NCI-H2107 (cell line): ENCODE results near the gene SEMA3E.
"Not testable (repeated sequence)": the region's sequence is repeated elsewhere in the genome, so short reads cannot be mapped to it uniquely, and the experiment has no call there.

Source experiments
- DNase-seq: peaks from one replicate; lab custom pipeline; 2025; lab: John Stamatoyannopoulos, UW

The SEMA3E gene

DNA sequence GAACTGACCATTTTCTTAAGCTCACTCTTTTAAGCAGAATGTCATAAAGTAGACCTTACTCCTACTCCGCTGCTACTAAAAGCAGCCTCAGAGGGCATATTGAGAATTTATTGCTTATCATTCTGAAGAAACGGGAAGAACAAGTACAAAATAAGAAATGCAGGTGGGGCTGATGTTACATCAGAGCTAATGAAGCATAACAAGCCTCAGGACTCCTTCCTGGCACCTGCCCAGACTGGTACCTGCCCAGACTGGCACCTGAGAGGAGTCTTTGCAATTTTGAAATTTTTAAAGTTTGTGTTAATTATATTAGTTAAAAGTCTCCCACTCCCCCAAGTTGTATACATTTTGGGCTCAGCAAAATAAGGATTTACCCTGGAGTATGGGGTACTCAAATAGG lies 162.4 kb downstream of the SEMA3E start:
- DNase-seq: no peak

DNA sequence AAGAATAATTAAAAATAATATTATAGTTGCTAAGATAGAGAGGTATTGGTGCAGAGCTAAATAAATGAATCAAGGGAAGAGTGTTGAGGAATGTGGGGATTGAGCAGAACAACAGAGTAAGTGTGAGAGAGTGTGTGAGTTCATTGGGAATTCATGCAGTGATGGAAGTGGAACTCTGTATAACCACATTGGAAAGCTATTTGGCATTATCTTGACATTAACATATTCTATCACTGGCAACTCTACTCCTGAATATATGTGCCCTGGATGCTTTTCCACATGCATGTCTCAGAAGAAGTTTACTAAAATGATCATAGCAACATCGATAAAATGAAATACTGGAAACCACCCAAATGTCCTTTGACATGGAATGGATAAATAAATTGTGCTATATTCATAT lies 164.1 kb downstream of the SEMA3E start:
- no peak for DNase-seq

DNA sequence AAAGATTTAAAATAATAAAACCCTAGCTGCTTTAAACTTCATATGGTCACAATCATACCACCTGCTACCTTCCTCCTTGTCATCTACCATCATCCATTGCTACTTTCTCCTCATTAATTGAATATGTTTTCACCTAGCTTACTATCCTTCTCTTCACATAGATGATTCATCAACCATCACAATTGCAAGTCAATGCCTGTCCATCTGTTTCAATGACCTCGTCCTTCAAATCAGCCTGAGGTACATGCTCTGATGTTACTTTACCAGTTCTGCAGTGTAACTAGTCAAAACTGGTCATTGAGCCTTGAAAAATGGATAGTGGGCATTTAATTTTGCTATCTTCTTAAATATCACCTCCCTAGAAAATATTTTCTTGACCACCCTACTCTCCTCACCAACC lies 164.7 kb downstream of the SEMA3E start:
- DNase-seq: no peak

DNA sequence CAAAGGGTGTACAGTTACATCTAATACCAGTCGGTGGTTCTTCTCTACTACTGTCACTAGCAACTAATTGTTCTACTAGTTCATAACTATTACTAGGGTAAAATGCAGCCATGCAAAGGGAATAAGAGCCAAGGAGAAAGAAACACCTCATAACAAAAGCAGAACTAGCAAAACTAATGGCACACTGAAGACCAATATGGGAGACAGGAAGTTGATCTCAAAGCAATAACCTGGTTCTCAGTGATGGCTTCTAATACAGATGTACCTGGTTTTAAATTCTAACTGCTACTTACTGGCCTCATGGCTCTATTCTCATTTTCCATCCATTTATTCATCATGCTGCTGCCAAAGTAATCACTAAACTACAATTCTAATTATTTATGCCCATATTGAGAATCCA lies 170.3 kb downstream of the SEMA3E start:
- DNase-seq: no peak

DNA sequence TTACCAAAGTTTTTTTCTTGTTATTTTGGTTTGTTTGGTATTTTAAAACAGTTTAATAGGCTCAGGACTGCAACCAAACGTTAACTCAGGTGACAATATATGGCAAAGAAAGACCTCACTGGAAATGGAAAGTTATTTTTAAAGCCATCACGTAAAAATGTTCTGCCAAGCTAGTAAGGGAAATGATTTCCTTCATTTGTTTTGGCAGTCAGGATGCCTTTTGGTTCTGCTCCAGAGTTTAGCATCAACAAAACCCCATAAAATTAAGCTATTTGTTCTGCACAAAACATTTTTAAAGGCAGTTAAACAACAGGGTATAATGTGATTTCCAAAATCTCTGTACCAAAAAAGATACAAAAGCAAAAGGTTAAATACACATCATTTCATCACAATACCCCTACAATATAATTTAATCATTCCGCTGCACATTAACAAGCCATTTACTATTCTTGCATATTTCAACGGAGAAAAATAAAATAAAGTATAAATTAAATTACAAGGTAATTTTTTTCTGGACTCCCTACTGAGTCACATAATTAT lies 172.4 kb downstream of the SEMA3E start:
- DNase-seq: no peak

DNA sequence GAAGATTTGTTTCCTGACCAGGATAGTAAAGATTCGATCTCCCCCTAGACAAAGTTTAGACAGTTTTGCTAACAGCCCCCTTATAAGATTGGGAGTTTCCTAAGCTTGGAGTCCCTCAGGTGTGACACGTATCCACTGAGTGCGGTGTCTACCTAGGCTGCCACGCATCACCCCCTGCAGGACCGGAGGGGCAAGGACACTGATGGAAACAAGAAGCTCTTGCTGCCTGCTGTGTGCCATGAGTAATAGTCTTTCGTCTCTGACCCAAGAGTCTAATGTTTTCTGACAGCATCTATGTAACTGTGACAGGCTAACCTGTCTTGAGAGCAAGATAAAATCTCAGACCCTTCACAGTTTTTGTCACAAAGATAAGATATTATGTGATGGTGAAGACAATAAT lies 173.5 kb downstream of the SEMA3E start:
- DNase-seq: no peak

DNA sequence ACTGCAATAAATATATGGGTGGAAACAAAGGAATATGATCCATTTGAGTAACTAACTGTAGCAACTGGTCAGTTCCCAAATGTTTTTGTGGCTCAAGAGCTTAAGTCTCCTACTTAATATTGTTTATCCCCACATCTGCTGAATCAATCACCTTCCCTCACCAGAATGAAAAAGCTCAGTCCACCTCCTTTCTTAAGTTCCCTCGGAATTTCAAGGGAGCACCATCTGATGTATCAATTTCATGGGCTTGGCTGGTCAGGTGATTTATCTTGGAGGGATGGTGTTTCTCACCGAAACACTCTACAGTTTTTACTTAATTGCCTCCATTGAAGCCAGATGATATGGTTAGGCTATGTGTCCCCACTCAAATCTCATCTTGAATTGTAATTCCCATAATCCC lies 176.6 kb downstream of the SEMA3E start:
- DNase-seq: no peak

DNA sequence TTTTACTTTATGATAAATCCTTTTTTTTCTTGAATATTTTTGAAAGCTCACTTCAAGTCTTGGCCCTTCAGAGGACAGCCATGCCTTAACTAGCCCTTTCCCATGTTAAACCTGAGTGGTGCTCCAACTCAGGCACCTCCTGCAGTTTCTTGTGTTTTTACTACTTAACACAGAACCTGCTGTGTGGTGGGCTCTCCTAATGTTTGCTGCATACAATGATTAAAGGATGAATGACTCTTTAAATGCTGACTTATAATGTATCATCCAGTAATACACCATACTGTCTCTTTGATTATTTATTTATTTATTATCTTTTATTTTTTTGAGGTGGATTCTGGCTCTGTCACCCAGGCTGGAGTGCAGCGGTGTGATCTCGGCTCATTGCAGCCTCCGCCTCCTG lies 179.4 kb downstream of the SEMA3E start:
- DNase-seq: no peak

DNA sequence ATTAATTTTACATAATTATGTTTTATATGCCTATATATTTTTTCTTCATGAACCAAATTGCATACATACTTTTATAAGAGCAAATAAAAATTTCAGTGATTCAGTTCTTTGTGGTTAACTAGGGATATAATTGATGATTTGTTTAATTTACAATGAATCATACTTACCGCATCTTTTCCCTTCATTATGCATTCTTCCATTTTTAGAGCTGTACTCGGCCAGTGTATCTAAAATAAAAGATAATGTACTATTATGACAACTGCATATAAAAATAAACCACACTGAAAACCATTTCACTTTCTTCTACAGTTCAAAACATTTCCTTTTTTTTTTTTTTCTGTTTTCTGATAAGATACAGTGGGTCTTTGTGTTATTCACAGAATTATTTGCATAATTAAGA lies 179.9 kb downstream of the SEMA3E start:
- DNase-seq: no peak

DNA sequence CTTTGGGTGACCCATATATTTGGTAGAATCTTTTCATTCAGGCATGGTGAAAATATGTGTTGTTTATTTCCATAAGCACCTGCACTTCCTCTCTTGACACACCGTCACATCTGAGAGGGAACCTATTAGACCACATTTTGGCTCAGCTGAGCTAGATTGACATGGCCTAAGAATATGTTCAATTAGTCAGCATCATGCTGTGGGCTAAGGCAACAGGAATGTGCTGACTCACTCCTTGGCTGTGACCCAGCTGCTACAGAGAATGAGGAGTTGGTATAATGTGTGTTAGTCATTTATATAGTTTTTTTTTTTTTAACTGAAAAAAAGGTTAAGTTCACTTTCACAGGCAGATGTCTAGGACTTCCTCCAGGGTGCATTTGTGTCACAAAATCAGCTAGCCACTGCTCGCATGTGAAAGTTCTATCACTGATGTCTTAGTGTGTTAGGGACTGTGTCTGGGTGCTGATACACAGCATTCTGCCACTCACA lies 180.6 kb downstream of the SEMA3E start:
- DNase-seq: peak; percentile 24

DNA sequence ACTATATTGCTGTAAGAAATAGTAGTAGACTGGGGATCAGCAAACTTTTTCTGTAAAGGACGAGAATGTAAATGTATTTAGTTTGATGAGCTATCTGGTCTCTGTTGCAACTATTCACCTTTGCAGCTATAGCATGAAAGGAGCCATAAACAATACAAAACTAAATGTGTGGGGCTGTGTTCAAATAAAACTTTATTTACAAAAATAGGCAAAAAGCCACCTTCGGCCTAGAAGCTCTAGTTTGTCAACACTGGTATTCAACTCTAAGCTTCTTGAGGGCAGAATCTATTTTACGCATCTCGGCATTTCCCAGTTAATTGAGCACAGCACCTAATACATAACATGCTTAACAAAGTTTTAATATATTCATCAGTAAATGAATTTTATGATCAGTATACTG lies 181.4 kb downstream of the SEMA3E start:
- no peak for DNase-seq

DNA sequence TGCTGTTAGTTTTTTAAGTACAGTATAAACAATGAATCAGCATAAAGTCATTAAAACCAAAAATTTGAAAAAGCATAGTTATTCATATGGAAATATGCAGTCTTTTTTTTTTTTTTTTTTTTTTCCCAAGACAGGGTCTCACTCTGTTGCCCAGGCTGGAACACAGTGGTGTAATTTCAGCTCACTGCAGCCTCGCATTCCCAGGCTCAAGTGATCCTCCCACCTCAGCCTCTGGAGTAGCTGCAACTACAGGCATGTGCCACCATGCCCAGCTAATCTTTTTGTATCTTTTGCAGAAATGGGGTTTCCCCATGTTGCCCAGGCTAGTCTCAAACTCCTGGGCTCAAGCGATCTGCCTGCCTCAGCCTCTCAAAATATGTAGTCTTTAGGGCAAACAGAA lies 182.0 kb downstream of the SEMA3E start:
- no peak for DNase-seq

DNA sequence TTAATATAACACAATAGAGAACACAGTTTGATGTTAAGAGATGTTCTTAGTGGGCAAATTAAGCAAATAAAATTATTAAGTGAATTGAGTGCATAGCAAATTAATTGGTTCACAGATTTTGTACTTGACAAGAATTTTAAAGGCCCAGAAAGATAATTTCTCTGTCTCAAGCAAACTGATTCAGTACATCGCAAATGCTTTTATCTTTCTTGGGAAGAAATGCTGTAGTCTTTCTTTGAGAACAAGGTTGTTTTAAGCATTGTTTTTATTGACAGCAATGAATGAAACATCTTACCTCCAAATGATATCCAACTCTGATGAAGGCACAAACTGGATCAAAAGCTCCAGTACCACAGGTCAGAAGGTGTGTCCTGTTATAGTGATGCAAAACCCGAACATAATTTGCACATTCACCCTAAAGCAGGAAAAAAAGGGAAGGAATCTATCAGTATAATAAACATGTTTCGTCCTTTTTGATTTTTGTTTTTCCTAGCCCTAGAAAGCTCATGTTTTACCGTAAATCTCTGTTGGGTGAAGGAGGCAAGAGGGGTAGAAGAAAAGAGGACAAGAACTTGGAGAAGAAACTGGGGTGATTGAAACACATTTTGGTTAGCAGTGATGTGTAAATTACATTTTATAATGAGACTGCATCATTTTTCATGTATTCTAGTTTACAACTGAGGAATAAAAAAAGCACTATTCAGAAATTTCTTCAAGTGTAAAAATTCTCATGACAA lies 182.6 kb downstream of the SEMA3E start:
- no peak for DNase-seq

DNA sequence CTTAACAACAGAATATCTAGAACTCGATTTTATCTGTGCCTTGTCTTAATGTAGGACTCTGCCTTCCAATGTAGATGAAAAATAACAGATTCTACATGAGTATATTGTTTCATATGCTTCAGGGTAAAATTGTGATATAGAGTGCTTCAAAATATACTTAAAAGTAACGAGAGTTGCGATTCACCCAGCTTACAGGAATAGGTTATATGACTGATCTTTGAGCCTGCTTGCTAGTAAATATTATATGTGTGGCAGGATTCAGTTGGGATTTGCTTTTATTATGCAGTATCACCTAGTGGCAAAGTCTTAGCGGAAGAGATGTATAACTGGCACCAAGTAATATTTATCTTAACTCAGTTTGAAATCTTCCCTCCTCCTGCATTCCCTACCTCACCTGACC lies 183.3 kb downstream of the SEMA3E start:
- no peak for DNase-seq

DNA sequence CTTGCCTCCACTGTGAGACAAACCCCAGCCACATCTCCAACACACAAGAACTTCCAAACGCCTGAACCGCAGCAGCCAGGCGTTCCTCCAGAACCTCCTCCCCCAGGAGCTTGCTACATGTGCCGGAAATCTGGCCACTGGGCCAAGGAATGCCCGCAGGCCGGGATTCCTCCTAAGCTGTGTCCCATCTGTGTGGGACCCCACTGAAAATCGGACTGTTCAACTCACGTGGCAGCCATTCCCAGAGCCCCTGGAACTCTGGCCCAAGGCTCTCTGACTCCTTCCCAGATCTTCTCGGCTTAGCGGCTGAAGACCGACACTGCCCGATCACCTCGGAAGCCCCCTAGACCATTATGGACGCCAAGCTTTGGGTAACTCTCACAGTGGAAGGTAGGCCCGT lies 187.1 kb downstream of the SEMA3E start:
- not testable (repeated sequence) for DNase-seq

DNA sequence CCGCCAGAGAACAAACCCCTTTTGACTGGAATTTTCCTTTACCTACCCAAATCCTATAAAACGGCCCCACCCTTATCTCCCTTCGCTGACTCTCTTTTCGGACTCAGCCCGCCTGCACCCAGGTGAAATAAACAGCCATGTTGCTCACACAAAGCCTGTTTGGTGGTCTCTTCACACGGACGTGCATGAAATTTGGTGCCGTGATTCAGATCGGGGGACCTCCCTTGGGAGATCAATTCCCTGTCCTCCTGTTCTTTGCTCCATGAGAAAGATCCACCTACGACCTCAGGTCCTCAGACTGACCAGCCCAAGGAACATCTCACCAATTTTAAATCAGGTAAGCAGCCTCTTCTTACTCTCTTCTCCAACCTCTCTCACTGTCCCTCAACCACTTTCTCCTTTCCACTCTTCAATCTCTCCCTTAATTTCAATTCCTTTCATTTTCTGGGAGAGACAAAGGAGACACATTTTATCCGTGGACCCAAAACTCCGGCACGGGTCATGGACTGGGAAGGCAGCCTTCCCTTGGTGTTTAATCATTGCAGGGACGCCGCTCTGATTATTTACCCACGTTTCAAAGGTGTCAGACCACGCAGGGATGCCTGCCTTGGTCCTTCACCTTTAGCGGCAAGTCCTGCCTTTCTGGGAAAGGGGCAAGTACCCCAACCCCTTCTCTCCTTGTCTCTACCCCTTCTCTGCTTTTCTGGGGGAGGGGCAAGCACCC lies 188.8 kb downstream of the SEMA3E start:
- DNase-seq: not testable (repeated sequence)

DNA sequence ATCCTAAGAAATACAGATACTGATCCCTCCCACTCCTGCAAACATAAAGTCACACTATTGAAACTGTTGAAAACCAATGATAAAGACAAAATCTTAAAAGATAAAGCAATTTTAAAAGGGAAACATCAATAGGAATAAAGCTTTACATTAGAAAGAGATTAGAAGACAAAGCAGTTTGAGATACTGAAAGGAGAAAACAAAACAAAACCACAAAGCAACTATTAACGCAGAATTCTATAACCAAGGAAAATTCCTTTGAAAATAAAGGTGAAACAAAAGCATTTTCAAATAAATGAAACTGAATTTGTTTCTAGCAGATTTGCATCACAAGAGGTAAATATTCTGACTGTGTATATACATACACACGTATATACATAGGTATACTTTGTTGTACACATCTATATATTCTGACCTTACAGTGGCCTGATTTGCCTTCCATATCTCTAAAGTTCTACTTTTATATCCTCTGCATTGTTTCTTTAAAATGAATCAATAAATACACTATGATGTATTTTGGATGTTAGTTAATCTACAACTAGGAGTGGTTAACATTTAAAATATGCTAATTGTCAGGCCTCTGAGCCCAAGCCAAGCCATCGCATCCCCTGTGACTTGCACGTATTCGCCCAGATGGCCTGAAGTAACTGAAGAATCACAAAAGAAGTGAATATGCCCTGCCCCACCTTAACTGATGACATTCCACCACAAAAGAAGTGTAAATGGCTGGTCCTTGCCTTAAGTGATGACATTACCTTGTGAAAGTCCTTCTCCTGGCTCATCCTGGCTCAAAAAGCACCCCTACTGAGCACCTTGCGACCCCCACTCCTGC lies 189.6 kb downstream of the SEMA3E start:
- not testable (repeated sequence) for DNase-seq

DNA sequence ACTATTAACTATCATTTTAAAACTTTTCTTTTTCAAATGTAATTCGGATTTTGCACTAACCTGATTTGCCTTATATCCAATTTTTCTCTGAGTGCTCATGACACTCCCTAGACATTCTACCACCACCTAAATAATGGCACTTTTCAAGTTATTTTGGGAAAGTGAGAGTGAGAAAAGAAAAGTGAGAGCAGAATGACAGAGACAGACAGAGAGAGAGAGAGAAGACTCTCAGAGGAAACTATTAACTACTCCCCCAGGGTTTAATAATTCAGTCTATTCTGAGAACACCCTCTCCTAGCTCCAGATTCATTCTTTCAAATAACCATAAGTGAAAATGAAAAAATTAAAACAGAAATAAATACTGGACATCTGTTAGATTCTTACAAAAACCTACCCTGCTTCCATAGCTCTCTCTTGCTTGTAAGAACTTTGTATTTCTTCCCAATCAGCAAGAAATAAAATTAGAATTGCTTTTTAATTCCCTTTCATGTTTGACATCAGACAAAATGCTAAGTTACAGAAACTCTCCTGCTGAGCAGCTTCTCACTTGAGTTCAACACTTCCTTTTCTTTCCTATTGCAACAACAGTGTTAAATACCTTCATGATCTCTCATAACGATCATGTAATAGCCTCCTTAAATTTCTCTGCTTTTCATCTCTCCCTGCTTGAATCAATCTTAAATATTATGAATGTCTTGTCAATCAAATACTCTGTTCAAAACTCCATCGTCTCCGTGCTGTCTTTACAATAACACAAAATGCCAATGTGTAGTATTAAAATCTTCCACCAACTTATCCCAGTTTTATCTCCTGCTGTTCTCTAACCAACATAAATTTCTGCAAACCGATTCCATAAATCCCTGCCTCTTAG lies 191.7 kb downstream of the SEMA3E start:
- DNase-seq: no peak

DNA sequence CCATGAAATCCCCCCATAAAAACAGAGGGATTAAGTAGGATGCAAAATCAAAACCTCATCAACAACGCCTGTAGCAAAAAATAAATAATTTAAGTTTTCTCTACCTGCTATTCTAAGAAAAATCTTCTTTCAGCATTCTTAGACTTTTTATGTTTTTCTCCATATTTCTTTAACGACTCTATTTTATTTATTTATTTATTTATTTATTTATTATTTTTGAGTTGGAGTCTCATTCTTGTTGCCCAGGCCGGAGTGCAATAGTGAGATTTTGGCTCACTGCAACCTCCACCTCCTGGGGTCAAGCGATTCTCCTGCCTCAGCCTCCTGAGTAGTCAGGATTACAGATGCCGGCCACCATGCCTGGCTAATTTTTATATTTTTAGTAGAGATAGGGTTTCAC lies 192.5 kb downstream of the SEMA3E start:
- no peak for DNase-seq

DNA sequence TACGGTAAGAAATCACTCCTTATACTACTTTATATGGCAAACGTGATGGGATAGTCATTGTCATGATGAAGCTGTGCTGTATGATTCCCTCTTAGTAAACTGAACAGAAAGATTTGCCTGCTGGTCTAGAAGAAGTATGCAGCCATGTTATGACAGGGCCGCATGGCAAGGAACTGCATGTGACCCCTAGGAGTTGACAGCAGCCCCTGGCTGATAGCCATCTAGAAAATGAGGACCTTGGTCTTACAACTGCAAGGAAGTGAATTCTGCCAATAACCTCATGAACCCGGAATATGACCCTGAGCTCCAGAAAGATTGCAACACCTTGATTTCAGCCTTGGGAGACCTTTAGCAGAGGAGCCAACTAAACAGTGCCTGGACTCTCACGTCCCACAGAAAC lies 193.3 kb downstream of the SEMA3E start:
- no peak for DNase-seq

DNA sequence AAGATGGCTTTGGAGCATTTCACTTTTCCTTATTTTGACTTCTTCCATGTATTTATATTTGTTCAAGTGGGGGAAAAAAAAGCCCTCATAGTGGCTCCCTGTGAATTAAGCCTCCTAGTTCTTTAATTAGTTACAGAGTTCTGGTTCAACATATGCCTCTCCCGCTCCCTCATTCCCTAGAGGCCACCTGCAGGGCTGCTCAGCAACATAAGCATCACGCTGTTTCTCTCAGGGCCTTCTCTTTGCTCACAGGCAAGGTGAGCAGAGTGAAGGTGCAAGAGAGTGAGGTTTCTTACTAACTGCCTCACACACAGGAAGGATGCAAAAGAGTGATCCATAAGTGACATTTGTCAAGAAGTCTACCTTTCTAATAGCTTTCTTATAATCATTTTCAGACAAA lies 196.7 kb downstream of the SEMA3E start:
- DNase-seq: no peak
